ENCODE data around the gene SCLT1. TPM values are rescaled to one million over a fixed set of nuclear protein-coding genes. Genes with fewer than 3 reads are reported as not detected.

Gene SCLT1
- total and polyA plus RNA-seq, 2 donors (not counting 1 experiment from before 2014, with no cell fraction given): 3.5 to 27.2 TPM

DNA sequence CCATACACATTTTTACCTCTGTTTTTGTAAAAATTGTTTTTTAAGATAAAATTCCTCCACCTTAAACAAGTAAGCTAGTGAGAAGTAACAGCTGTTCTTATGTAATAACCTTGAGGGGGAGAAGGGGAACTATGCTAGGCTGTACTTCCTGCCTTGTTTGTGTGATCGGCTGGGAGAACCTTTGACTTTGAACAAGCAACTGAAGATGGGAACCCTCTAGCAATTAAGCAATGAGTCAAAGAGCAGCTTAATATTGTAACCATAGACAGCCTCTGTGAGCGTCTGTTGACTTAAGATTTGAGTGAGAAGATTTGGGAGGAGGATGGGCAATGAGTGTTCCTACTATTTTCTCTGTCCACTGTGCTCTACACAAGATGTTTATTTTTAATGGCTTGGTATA lies 135.1 kb downstream of the SCLT1 start:
- CTCF ChIA-PET: interaction anchor here (1.4 kb wide), 1 partner anchor 13 kb away, joined by 3 read pairs; no protein-coding TSS in a partner anchor
- H3K4me1 Mint-ChIP-seq: peaks cover 20% of the 10 kb centered on the region
- no peak overlapping the region for H3K4me3 ChIP-seq (ENCODE audit: control extremely low read depth in 1 of 5, extremely low read depth in 1 of 5, insufficient read depth in 1 of 5, low read depth in 2 of 5, low read length in 4 of 5)
- H3K9me3 ChIP-seq (ENCODE audit: control extremely low read depth in 1 of 3, control insufficient read depth in 2 of 3, insufficient read depth in 1 of 3, low read length in 2 of 3): no peaks in the 10 kb centered on the region
- H3K4me3 Mint-ChIP-seq: peak overlapping the region; percentile 16
- H3K4me2 ChIP-seq (replicated peaks; ENCODE audit: low read depth, low read length, poor library complexity, severe bottlenecking): peak overlapping the region; percentile 38
- POLR2A ChIA-PET: no interaction called here
- H3K27me3 Mint-ChIP-seq: no peaks in the 10 kb centered on the region
- H4K20me1 ChIP-seq (ENCODE audit: control insufficient read depth, insufficient read depth, low read length, poor library complexity, severe bottlenecking): no peaks in the 10 kb centered on the region
- peak overlapping the region; percentile 1 to 68 for H3K27ac ChIP-seq (ENCODE audit: low read length in 2 of 2)
- H3K27ac Mint-ChIP-seq: peak overlapping the region; percentile 48
- intact Hi-C loops (cut with micrococcal nuclease): no loop called here
- peaks cover 10 to 13% of the 10 kb centered on the region in 2 donors for H3K4me1 ChIP-seq (ENCODE audit: control insufficient read depth in 2 of 2, insufficient read depth in 2 of 2, low read length in 2 of 2)
- peak overlapping the region; percentile 57 for H2AFZ ChIP-seq (ENCODE audit: insufficient read depth, low read depth, low read length, poor library complexity, severe bottlenecking)
- H3K27me3 ChIP-seq (replicated peaks in 1 of 4; ENCODE audit: control extremely low read depth in 1 of 4, control insufficient read depth in 3 of 4, insufficient read depth in 4 of 4, low read length in 3 of 4): no peaks in the 10 kb centered on the region
- no peaks in the 10 kb centered on the region for H3K79me2 ChIP-seq (ENCODE audit: control insufficient read depth, insufficient read depth, low read length)
- no peak for TF ChIP-seq EZH2 (IDR thresholded peaks at IDR 0.05; ENCODE audit: borderline replicate concordance, insufficient read depth, low read depth, low read length, poor library complexity, severe bottlenecking)
- no peak for TF ChIP-seq CTCF (IDR thresholded peaks at IDR 0.05)
- H3K9ac ChIP-seq (ENCODE audit: low read length): peak overlapping the region; percentile 10
- peak; percentile 41 for DNase-seq
- H3K9me3 Mint-ChIP-seq (ENCODE audit: insufficient read depth): no peaks in the 10 kb centered on the region
- ATAC-seq (ENCODE audit: low read depth): no peak
- 0% methylated on average over 1 of the region's 2 CpGs for WGBS (ENCODE audit: insufficient coverage)
- H3K36me3 ChIP-seq (replicated peaks in 1 of 2; ENCODE audit: control extremely low read depth in 1 of 2, control insufficient read depth in 1 of 2, extremely low read depth in 1 of 2, insufficient read depth in 2 of 2, low read length in 1 of 2): no peaks in the 10 kb centered on the region

GRCh38 chr4:128957459-128957858 lies 135.9 kb downstream of the SCLT1 start:
- no peak overlapping the region for H3K4me3 Mint-ChIP-seq
- H3K4me1 ChIP-seq (ENCODE audit: control insufficient read depth in 2 of 2, insufficient read depth in 2 of 2, low read length in 2 of 2): peaks cover 10 to 13% of the 10 kb centered on the region in 2 donors
- no peaks in the 10 kb centered on the region for H3K36me3 ChIP-seq (replicated peaks in 1 of 2; ENCODE audit: control extremely low read depth in 1 of 2, control insufficient read depth in 1 of 2, extremely low read depth in 1 of 2, insufficient read depth in 2 of 2, low read length in 1 of 2)
- H3K4me2 ChIP-seq (replicated peaks; ENCODE audit: low read depth, low read length, poor library complexity, severe bottlenecking): no peak overlapping the region
- no peaks in the 10 kb centered on the region for H3K79me2 ChIP-seq (ENCODE audit: control insufficient read depth, insufficient read depth, low read length)
- no peaks in the 10 kb centered on the region for H3K9me3 ChIP-seq (ENCODE audit: control extremely low read depth in 1 of 3, control insufficient read depth in 2 of 3, insufficient read depth in 1 of 3, low read length in 2 of 3)
- no peaks in the 10 kb centered on the region for H4K20me1 ChIP-seq (ENCODE audit: control insufficient read depth, insufficient read depth, low read length, poor library complexity, severe bottlenecking)
- peak overlapping the region; percentile 57 for H2AFZ ChIP-seq (ENCODE audit: insufficient read depth, low read depth, low read length, poor library complexity, severe bottlenecking)
- H3K27me3 Mint-ChIP-seq: no peaks in the 10 kb centered on the region
- TF ChIP-seq EZH2 (IDR thresholded peaks at IDR 0.05; ENCODE audit: borderline replicate concordance, insufficient read depth, low read depth, low read length, poor library complexity, severe bottlenecking) (no peak), CTCF (IDR thresholded peaks at IDR 0.05) (no peak)
- peak overlapping the region; percentile 10 for H3K9ac ChIP-seq (ENCODE audit: low read length)
- no peak for DNase-seq
- no peaks in the 10 kb centered on the region for H3K27me3 ChIP-seq (replicated peaks in 1 of 4; ENCODE audit: control extremely low read depth in 1 of 4, control insufficient read depth in 3 of 4, insufficient read depth in 4 of 4, low read length in 3 of 4)
- peak overlapping the region in 1 of 2 donors; percentile 68 for H3K27ac ChIP-seq (ENCODE audit: low read length in 2 of 2)
- POLR2A ChIA-PET: no interaction called here
- no peak overlapping the region for H3K4me3 ChIP-seq (ENCODE audit: control extremely low read depth in 1 of 5, extremely low read depth in 1 of 5, insufficient read depth in 1 of 5, low read depth in 2 of 5, low read length in 4 of 5)
- no peaks in the 10 kb centered on the region for H3K9me3 Mint-ChIP-seq (ENCODE audit: insufficient read depth)
- no peak for ATAC-seq (ENCODE audit: low read depth)
- peaks cover 20% of the 10 kb centered on the region for H3K4me1 Mint-ChIP-seq
- CTCF ChIA-PET: no interaction called here
- intact Hi-C loops (cut with micrococcal nuclease): no loop called here
- H3K27ac Mint-ChIP-seq: no peak overlapping the region

All from B cell (primary cell).